GM12864 (cell line): ENCODE measurements around the gene GREB1L.

Experiments used
- DNase-seq: peaks from one replicate; pipeline ENCODE4 v3.0.0-alpha.2; 2011; ENCODE audit warnings: low read depth
- H3K4me3 ChIP-seq: 2 replicates; pipeline ENCODE4 v1.5.1; 2011; ENCODE audit warnings: mild to moderate bottlenecking, low read depth, low read length, control low read depth
- CTCF ChIP-seq: IDR thresholded peaks from 2 replicates; pipeline ENCODE4 v1.5.1; 2011; ENCODE audit warnings: low read depth, mild to moderate bottlenecking, moderate library complexity, low read length, control low read depth, inconsistent platforms; ENCODE audit errors: missing control alignments

The GREB1L gene

GRCh38 chr18:21327101-21327500 lies 85.1 kb downstream of the GREB1L start:
- no peak for DNase-seq
- TF ChIP-seq CTCF: no peak
- H3K4me3 ChIP-seq: no peak overlapping the region

GRCh38 chr18:21330122-21330701 lies 88.2 kb downstream of the GREB1L start:
- H3K4me3 ChIP-seq: no peak overlapping the region
- TF ChIP-seq CTCF: no peak
- no peak for DNase-seq

GRCh38 chr18:21331065-21331464 lies 89.0 kb downstream of the GREB1L start:
- no peak for TF ChIP-seq CTCF
- no peak for DNase-seq

GRCh38 chr18:21335927-21336488 lies 94.0 kb downstream of the GREB1L start:
- no peak overlapping the region for H3K4me3 ChIP-seq
- TF ChIP-seq CTCF: no peak
- DNase-seq: no peak

More at GRCh38 chr18:21331065-21331464, 89.0 kb downstream of the GREB1L start:
- H3K4me3 ChIP-seq: no peak overlapping the region

GRCh38 chr18:21336846-21337245 lies 94.8 kb downstream of the GREB1L start:
- no peak overlapping the region for H3K4me3 ChIP-seq

GRCh38 chr18:21341141-21341540 lies 99.1 kb downstream of the GREB1L start:
- no peak for DNase-seq
- no peak for TF ChIP-seq CTCF

More at GRCh38 chr18:21336846-21337245, 94.8 kb downstream of the GREB1L start:
- no peak for TF ChIP-seq CTCF
- DNase-seq: no peak

GRCh38 chr18:21342372-21342771 lies 100.3 kb downstream of the GREB1L start:
- H3K4me3 ChIP-seq: no peak overlapping the region
- DNase-seq: no peak
- TF ChIP-seq CTCF: no peak

More at GRCh38 chr18:21341141-21341540, 99.1 kb downstream of the GREB1L start:
- no peak overlapping the region for H3K4me3 ChIP-seq
